ENCODE measurements around the gene ZFP36L1. TPM values are rescaled to one million over a fixed set of nuclear protein-coding genes. Genes with fewer than 3 reads are reported as not detected.

The ZFP36L1 gene
- total and polyA plus RNA-seq, 9 of the 15 experiments (the other 6 are each of a cell fraction or from before 2014, with no cell fraction given): 1.3 to 26.6 (median 3.7) TPM

- TF ChIP-seq SAFB2 (IDR thresholded peaks at IDR 0.05; ENCODE audit: borderline replicate concordance, low read depth, low read length, severe bottlenecking) (no peak), PHF20 (IDR thresholded peaks at IDR 0.05; ENCODE audit: partially characterized antibody) (no peak), SAFB (IDR thresholded peaks at IDR 0.05; ENCODE audit: borderline replicate concordance, low read depth, low read length) (no peak), PURB (CRISPR knock-in tag; IDR thresholded peaks at IDR 0.05; ENCODE audit: low read depth) (no peak), MECOM (CRISPR knock-in tag; IDR thresholded peaks at IDR 0.05) (no peak), FOSL1 (tag; conservative IDR thresholded peaks at IDR 0.05) (peak; percentile 81), ZNF41 (CRISPR knock-in tag; conservative IDR thresholded peaks at IDR 0.05) (no peak), EP300 (IDR thresholded peaks at IDR 0.05; ENCODE audit: low read length) (no peak), SMAD4 (CRISPR knock-in tag; conservative IDR thresholded peaks at IDR 0.05) (0 out of 2 replicates have a peak, but pooled peaks have one; percentile 15), RBM15 (IDR thresholded peaks at IDR 0.05; ENCODE audit: insufficient read depth, low read length) (no peak), MTA2 (IDR thresholded peaks at IDR 0.05; ENCODE audit: low read depth) (no peak), HDGF (IDR thresholded peaks at IDR 0.05) (no peak), ZNF584 (CRISPR knock-in tag; IDR thresholded peaks at IDR 0.05; ENCODE audit: low read depth) (no peak), E2F8 (IDR thresholded peaks at IDR 0.05; ENCODE audit: low read depth, partially characterized antibody) (no peak), ZNF586 (CRISPR knock-in tag; conservative IDR thresholded peaks at IDR 0.05) (no peak), HDAC8 (tag; IDR thresholded peaks at IDR 0.05) (no peak), HMG20A (CRISPR knock-in tag; conservative IDR thresholded peaks at IDR 0.05) (no peak), CGGBP1 (CRISPR knock-in tag; IDR thresholded peaks at IDR 0.05) (no peak), DPF2 (IDR thresholded peaks at IDR 0.05) (peak; percentile 20; the same call in 1 of the 2 replicates), POLR2AphosphoS5 (IDR thresholded peaks at IDR 0.05; ENCODE audit: control insufficient read depth, insufficient read depth, low read depth, low read length) (peak; percentile 80; the same call in 1 of the 2 replicates), SNAPC5 (CRISPR knock-in tag; IDR thresholded peaks at IDR 0.05) (no peak), ESRRB (CRISPR knock-in tag; IDR thresholded peaks at IDR 0.05; ENCODE audit: borderline replicate concordance) (no peak), USF1 (CRISPR knock-in tag; IDR thresholded peaks at IDR 0.05) (no peak), POLR2B (IDR thresholded peaks at IDR 0.05; ENCODE audit: low read depth, partially characterized antibody) (peak; percentile 79), ZNF764 (CRISPR knock-in tag; IDR thresholded peaks at IDR 0.05; ENCODE audit: low read depth) (no peak), JUNB (CRISPR knock-in tag; conservative IDR thresholded peaks at IDR 0.05) (no peak), SMAD2 (IDR thresholded peaks at IDR 0.05; ENCODE audit: low read depth, low read length) (no peak)
Observed at GRCh38 chr14:68792979-68793733, at the start of gene ZFP36L1 (continued).
